Activated CD4-positive, alpha-beta T cell treated with anti-CD3 and anti-CD28 coated beads for 24 hours (primary cell): ENCODE measurements around the gene RYR3.

Experiments
- DNase-seq, 2 donors: peaks; one replicate each; pipeline ENCODE4 v3.0.0-alpha.2; 2020; ENCODE audit warnings: low read depth in 2 of 2

RYR3 gene

DNA sequence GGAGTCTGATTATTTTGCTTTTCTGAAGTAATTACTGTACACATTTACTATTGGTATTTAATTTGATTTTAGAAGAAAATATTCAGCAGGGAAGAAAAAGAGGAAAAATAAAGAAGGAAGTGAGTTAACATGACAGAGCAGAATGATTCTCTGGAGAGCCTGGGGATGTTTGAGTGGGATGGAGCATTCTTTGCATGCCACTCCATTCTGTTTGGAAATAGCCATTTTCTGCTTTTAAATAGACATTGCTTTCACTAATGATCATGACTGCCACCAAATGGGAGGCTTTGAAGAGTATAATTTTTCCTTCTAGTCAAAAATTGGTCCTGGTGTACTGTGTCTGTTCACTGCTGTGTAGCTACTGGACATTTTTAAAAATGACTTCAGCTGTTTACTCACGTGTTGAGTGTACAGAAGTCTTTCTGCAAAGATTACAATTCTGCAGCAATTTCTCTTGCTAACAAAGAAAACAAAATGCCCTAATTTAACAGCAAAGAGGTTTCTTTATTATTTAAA is 196.1 kb downstream of the RYR3 start:
- DNase-seq = no peak

GRCh38 chr15:33508703-33509102 is 197.9 kb downstream of the RYR3 start:
- no peak for DNase-seq

GRCh38 chr15:33515121-33515520 is 204.4 kb downstream of the RYR3 start:
- DNase-seq = no peak

- DNase-seq = no peak
Measured at GRCh38 chr15:33516563-33516962, 205.8 kb downstream of the RYR3 start.

DNA sequence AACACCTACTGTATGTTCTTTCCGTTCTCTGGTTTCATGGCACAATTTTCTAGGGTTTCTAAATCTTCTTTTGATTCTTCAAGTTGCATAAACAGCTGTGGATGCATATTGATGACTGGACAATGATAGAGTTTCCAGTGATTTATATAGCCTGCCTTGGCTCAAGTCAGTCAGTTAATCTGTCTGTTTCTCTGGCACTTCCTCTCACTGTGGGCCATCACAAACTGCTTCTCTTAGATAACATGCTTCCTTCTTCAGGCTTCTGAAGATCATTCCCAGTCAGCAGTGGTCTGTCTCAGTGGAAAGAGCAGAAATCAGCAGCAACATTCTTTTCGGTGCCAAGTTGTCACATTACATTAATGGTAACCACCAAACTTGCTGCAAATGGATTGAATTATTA is 207.2 kb downstream of the RYR3 start:
- DNase-seq = no peak

DNA sequence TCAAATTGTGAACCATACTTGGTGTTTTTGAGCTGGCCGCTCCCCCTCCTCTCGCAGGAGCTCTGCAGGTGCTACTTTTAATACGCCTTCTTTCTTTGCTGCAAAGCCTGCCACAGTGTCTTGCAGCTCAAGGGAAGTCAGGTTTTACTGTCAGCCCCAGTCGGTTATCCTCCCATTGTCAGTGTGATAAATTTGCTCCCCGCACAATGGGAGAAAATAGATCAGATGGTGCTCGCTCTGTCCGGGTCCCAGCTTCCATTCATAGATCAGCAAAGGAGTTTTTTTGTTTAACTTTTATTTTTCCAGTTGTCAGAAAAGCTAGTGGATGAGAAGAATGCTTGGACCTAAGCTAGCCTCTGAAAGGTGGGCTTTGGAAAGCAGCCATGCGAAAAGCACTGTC is 207.7 kb downstream of the RYR3 start:
- DNase-seq = no peak

GRCh38 chr15:33524274-33524673 is 213.5 kb downstream of the RYR3 start:
- DNase-seq = no peak

DNA sequence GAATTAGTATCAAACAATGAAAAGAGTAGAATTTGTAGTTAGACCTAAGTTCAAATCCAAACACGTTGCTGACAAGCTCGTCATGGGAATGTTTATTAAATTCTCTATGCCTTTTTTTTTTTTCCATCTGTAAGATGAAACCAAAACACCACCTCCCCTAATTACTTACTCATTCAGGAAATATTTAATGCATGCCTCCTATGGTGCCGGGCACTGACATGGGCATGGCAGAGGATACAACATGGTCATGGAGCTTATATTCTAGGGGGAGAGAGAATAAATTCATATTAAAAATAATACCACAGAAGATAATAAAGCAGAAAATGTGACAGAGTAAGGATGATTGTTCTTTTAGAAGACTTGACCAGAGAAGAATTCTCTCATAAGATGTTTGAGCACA is 215.8 kb downstream of the RYR3 start:
- DNase-seq = no peak

GRCh38 chr15:33533197-33533596 is 222.4 kb downstream of the RYR3 start:
- no peak for DNase-seq

DNA sequence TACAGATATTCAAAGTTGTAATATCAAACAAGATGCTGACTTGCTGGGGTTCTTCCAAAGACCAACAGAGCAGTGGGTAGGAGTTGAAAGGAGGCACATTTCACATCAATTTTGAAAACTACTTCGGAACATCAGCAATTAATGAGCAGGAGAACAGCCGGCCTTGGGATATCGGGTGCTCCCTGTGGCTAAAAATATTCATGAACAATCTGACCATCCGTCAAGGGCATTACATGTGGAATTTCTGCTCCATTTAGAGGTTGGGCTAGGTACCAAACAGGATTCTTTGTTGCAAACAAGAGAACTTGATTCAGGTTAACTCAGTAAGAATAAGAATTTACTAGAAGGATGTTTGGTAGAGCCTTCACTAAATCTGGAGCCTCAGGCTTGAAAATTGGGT is 223.9 kb downstream of the RYR3 start:
- no peak for DNase-seq

DNA sequence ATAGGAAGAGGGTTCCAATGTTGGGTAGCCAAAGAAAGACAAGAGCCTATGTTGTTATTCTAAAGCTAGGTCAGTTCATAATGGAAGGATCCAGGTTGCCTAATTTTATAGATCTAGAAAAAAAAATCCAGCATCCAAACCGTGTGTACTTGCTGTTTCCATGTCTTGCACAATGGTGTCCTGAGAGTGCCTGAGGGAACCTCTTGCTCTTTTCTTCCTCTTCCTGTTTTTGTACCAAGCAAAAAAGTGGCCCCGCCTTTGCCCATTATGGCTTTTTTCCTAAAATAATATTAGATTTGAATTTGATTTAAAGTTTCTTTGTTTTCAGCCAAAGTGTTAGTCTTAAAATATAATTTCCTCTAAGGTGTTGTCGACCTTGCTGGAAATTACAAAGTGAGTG is 224.4 kb downstream of the RYR3 start:
- no peak for DNase-seq

DNA sequence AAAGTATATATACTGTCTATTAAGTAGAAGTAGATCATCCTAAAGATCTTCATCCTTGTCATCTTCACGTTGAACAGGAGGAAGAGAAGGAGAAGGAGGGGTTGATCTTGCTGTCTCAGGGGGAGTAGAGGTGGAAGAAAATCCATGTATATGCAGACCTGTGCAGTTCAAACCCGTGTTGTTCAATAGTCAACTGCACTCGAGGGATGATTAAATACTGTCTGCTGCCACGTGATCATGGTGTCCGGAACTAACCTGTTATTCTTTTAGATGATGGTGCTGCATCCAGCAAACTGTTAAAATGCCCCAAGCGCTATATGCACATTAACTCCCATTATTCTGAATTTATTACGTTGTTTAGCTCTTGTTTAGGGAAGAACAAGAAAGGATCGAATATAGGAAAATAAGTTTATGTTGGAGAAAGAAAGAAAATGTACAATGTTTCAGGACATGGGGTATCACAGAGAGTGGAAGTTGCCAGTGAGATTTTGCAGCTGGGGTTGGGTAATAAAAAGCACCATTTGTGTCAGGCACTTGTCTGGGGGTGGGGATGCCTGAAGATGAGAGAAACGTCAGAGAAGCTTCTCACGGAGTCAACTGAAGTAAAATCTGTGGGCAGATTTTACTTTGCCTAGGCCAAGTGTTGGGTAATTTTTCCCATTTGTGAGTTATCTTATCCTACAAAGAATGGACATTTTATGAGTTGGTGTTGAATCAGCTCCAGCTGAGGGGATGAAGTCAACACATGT is 229.2 kb downstream of the RYR3 start:
- DNase-seq = no peak

DNA sequence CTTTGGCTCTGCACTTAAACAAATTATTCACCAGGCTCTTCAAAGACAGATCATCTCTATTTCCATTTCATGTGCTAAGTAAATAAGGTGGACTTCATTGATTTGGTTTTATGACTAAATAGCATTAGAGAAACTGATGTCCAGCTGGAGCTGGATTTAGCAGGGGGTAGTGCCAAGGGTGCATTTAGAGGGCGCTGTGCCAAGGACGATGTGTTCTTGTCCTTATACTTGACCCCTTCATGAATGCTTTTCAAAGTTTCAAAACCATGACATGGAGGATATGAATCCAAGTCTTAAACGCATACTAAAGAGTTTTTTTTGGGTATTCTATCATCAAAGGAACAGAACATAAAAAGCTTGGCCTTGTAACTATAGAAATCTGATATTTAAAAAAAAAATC is 233.2 kb downstream of the RYR3 start:
- no peak for DNase-seq

GRCh38 chr15:33545866-33546265 is 235.1 kb downstream of the RYR3 start:
- DNase-seq = no peak

DNA sequence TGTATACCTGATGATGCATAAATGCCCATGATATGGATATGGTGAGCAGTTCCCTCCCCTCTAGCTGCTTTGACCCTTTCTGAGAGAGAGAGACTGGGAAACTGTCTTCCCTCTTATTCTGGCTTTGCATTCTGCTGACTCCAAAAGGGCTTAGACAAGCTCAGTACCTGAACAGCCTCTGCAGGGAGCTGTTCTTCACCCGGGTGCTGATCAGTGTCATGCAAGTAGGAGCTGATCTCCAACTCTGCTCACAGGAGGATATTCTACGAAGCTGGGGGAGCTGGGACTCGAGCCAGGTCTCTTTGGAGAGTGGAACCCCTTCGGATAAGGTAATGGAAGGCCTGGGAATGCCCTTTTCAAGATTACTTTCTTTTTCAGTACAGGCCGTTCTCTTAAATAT is 237.1 kb downstream of the RYR3 start:
- DNase-seq = no peak

- DNase-seq = no peak
Measured at GRCh38 chr15:33551860-33552259, 241.1 kb downstream of the RYR3 start.

DNA sequence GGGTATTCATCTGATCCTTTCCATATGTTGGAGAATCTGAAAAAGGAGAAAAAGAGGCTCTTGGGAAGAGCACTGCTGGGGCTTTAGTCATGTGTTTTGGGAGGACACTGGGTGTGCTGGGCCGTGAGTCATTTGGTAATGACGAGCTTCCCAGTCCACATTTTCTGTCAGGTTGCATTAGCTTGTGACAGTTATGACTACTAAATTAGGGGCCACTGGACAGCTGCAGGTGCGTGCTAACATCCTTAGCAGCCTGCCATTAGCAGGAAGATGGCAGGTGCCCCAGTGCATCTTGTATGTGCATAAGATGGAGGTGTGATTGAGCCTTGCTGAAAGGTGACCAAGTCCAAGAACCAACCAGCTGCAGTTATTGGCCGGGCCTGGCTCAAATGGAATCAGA is 242.4 kb downstream of the RYR3 start:
- DNase-seq = no peak

- no peak for DNase-seq
Measured at GRCh38 chr15:33559207-33559890, 248.6 kb downstream of the RYR3 start.

DNA sequence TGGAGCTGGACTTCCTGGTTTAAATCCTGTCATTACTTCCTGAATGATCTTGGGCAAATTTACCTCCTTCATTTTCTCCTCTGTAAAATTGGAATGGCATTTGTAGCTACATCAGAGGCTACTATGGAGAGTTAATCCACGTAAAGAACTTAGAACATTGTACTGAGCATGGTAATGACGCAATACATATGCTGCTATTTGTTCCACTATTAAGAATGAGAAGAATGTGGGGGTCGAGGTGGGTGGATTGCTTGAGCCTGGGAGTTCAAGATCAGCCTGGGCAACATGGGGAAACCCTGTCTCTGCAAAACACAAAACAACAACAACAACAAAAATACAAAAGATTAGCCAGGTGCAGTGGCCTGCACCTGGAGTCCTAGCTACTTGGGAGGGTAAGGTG is 250.6 kb downstream of the RYR3 start:
- no peak for DNase-seq

GRCh38 chr15:33561967-33562366 is 251.2 kb downstream of the RYR3 start:
- DNase-seq = no peak

- DNase-seq = no peak
Measured at GRCh38 chr15:33565094-33565493, 254.3 kb downstream of the RYR3 start.

- DNase-seq = no peak
Measured at GRCh38 chr15:33567652-33568051, 256.9 kb downstream of the RYR3 start.

DNA sequence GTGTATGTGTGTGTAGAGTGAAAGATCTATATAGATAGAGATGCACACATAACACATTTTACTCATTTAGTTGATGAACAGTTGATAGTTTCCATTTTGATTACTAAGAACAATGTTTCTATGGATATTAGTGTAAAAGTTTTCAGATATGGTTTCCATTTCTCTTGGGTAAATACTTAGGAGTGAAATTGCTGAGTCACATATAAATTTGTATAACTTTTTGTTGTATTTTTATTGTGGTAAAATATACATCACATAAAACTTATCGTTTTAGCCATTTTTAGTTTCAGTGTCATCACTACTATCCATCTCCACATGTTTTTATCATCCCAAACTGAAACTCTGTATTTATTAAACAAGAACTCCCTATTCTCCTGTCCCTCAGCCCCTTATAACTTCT is 258.3 kb downstream of the RYR3 start:
- DNase-seq = no peak
